KOPT-K1 (cell line): Measurements from ENCODE around the gene ZNF254.
"Not testable (repeated sequence)": the region's sequence is repeated elsewhere in the genome, so short reads cannot be mapped to it uniquely, and the experiment has no call there.

ENCODE experiments used
- H3K27ac ChIP-seq: fragments of 200-600 bp; sonication (generic); 2 replicates; pipeline ENCODE4 v1.5.1; 2016; ENCODE audit warnings: antibody characterized with exemption, mild to moderate bottlenecking, low read depth, low read length; ENCODE audit not compliant: poor library complexity, severe bottlenecking
- H3K36me3 ChIP-seq: fragments of 200-600 bp; sonication (generic); 2 replicates; pipeline ENCODE4 v1.5.1; 2017; ENCODE audit warnings: antibody characterized with exemption, mild to moderate bottlenecking, low read length, moderate library complexity; ENCODE audit not compliant: insufficient read depth
- H3K9me3 ChIP-seq: fragments of 200-600 bp; sonication (generic); 2 replicates; pipeline ENCODE4 v1.5.1; 2017; ENCODE audit warnings: antibody characterized with exemption, low read length, mild to moderate bottlenecking; ENCODE audit not compliant: insufficient read depth, poor library complexity, severe bottlenecking

ZNF254 gene

DNA sequence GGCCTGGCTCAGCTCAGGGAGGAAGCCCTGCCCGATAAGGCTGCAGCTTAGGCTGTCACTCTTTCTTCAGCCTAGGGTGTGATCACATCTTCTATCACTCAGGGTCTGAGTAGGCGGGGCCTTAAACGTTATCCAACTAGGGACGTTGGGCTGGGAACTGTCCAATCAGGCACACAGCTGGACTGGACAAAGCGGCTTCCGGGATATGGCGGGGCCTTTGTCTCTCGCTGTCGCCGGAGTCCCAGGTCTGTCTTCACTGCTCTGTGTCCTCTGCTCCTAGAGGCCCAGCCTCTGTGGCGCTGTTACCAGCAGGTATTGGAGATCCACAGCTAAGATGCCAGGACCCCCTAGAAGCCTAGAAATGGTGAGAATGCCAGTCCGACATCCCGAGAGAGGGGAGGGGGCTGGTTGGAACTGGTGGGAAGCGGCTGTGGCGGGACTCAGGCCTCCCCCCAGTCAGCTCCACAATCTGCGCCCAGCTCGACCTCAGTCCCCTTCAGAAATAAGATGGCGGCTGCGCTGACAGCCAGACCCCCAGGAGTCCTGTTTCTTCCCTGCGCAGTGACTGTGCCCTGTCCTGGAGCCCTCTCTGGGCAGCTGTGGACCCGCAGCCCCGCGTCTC, at the start of gene ZNF254:
Gene ZNF254 (plus strand): TSS at position 214 of the 622 bp plus-strand sequence. CDS start 121 bp downstream, at position 335.
- peaks cover 38% of the 10 kb centered on the region for H3K9me3 ChIP-seq
- H3K36me3 ChIP-seq: peaks cover 32% of the 10 kb centered on the region
- peak within 1 kb of the TSS; percentile 93 for H3K27ac ChIP-seq

DNA sequence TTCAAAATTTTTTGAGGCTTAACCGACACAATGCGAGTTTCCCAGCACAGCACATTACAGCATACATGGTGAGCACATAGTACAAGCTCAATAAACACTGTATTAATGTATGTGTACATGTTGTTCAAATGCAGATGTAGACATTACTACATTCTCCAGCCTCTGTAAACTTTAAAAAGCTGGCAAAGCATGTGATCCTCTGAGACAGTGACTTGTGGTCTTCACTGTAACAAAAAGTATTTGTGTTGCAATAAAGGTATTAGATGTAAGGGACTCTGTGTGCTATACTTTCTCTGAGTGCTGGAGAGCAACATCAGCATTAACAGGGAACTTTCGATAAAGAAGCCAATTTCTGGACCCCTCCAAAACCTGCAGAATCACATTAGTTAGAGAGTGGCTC, 46.4 kb upstream of the ZNF254 start:
- Histone ChIP-seq H3K9me3 (peaks cover 25% of the 10 kb centered on the region), H3K36me3 (peaks cover 84% of the 10 kb centered on the region), H3K27ac (no peak overlapping the region)

DNA sequence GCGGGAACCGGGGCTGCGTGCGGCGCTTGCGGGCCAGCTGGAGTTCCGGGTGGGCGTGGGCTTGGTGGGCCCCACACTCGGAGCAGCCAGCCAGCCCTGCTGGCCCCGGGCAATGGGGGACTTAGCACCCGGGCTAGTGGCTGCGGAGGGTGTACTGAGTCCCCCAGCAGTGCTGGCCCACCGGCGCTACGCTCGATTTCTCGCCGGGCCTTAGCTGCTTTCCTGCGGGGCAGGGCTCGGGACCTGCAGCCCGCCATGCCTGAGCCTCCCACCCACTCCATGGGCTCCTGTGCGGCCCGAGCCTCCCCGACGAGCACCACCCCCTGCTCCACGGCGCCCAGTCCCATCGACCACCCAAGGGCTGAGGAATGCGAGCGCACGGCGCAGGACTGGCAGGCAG, 45.7 kb upstream of the ZNF254 start:
- Histone ChIP-seq H3K36me3 (peaks cover 78% of the 10 kb centered on the region), H3K9me3 (peaks cover 21% of the 10 kb centered on the region)
- H3K27ac ChIP-seq: not testable (repeated sequence)

DNA sequence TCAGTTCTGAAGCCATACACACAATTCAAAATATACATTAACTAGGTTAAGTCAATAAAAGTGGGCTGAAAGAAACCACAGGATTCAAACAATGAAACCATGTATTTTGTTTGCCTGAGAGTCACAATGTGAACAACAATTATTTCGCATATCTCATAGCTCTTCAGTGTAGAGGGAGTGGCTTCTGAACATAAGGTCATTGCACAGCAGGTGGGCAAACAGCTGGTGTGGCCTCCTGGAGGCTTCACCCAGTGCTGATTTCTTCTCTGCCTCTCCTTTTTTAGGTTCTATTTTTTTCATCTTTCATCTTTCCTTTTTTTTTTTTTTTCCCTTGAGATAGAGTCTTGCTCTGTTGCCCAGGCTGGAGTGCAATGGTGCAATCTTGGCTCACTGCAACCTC, 40.4 kb upstream of the ZNF254 start:
- Histone ChIP-seq H3K27ac (no peak overlapping the region), H3K9me3 (no peaks in the 10 kb centered on the region), H3K36me3 (peaks cover 83% of the 10 kb centered on the region)

DNA sequence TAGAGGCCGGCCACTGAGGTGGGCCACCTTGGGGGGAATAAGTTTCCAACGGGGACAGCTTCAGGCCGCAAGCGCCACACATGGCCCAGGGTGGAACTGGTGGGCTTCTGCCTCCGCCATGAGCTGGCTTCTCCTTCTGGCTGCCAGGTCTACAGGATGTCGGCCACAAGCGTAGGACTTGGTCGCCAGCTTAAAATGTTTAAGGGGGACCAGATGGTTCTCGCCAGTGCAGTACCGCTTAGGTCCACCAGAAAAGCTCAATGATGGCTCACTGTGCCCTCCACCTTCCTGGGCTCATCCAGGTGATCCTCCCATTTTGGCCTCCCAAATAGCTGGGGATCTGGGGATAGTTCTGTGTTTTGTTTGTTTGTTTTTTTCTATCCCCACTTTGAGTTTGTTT, 38.7 kb upstream of the ZNF254 start:
- H3K9me3 ChIP-seq: no peaks in the 10 kb centered on the region
- H3K27ac ChIP-seq: no peak overlapping the region
- peaks cover 87% of the 10 kb centered on the region for H3K36me3 ChIP-seq

DNA sequence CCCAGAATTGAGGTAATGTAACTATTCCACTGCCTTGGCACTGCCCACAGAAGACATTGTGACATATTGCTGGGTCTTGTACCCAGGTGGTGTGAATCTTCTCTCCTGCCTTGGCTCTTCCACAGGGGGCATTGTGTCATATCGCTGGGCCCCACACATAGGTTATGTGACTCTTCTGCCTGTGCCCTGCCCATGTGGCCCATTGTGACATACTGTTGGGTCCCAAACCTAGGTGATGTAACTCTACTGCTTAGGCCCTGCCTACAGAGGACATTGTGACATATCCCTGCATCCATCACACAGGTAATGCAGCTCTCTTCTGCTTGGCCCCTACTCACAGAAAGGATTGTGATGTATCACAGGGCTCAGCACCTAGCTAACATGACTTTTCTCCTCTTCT, 37.5 kb upstream of the ZNF254 start:
- H3K36me3 ChIP-seq: peaks cover 92% of the 10 kb centered on the region
- no peak overlapping the region for H3K27ac ChIP-seq
- H3K9me3 ChIP-seq: no peaks in the 10 kb centered on the region

DNA sequence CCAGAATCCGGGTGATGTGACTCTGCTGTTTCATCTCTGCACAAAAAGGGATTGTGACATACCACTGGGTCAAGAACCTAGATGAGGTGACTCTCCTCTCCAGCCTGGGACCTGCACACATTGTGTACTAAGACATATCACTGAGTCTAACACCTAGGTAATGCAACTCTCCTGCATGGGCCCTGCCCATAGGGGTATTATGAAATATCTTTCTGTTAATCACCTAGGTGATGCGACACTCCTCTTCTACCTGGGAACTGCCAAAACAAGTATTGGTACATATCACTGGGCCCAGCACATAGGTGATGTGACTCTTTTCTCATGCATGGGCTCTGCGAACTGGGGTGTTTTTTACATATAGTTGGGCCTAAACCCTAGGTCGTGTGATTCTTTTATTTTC, 35.5 kb upstream of the ZNF254 start:
- Histone ChIP-seq H3K27ac (no peak overlapping the region), H3K9me3 (no peaks in the 10 kb centered on the region), H3K36me3 (peaks cover 99% of the 10 kb centered on the region)

DNA sequence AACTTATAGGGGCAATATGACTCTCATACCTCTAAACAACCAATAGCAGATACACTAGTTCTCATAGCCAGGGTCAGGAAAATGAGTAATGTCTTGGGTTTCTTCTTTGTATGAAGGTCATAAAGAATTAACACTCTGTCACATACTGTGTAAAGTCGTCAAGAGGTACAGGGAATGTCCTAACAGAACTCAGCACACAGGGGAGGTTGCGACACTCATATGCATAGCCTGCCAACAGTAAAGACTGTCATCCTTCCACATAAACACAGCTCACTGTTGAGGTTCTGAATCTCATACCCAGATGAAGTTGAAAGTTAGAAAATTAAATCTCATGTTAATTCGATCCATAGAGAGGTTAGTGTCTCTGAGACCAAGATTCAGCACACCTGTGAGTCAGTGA, 34.2 kb upstream of the ZNF254 start:
- Histone ChIP-seq H3K27ac (no peak overlapping the region), H3K36me3 (peaks cover 99% of the 10 kb centered on the region), H3K9me3 (no peaks in the 10 kb centered on the region)

DNA sequence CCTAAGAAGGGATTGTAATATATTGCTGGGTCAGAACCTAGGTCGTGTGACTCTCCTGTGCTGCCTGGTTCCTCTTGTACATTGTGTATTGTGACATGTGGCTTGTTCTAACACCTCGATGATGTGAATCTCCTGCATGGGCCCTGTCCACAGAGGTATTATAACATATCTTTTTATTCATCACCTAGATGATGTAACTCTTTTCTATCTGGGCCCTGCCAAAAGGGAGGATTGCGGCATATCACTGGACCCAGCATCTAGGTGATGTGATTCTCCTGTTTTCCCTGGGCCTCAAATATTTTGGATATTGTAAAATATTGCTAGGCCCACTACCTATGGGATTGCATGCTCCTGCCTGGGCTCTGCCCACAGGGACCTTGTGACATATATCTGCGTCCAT, 33.4 kb upstream of the ZNF254 start:
- Histone ChIP-seq H3K9me3 (no peaks in the 10 kb centered on the region), H3K36me3 (peaks cover 99% of the 10 kb centered on the region), H3K27ac (no peak overlapping the region)

DNA sequence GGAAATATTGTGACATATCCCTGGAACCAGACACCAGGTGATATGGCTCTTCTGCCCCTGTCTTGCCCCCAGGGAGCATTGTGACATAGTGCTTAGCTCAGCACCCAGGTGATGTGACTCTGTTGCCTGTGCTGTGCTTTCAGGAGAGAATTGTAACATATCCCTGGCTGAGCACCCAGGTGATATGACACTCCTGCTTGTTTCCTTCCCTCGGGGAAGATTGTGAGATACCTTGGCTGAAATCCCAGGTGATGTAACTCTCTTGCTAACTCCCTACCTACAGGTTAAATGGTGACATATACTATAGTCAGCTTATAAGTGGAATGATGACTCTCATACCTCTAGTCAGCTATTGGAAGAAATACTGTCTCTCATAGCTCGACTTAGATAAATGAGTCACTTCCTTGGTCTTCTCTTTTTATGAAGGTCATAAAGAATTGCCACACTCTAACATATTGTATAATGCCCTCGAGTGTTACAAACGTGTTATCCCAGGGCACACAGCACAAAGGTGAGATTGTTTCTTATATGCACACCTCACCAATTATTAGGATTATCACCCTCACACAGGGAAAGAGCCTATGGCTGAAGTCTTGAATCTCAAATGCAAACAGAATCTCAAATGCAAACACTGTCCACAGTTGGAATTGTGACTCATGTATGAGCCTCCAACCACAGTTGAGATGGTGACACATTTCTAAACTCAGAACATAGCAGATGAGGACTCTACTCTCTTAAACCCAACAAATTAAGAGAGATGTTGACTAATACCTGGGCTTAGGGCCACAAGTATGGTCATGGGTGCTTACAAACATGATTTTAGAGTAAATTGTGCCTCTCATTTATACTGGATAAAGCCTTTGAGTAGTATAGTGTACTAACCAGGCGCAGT, 32.7 kb upstream of the ZNF254 start:
- Histone ChIP-seq H3K9me3 (no peaks in the 10 kb centered on the region), H3K36me3 (peaks cover 99% of the 10 kb centered on the region), H3K27ac (no peak overlapping the region)

DNA sequence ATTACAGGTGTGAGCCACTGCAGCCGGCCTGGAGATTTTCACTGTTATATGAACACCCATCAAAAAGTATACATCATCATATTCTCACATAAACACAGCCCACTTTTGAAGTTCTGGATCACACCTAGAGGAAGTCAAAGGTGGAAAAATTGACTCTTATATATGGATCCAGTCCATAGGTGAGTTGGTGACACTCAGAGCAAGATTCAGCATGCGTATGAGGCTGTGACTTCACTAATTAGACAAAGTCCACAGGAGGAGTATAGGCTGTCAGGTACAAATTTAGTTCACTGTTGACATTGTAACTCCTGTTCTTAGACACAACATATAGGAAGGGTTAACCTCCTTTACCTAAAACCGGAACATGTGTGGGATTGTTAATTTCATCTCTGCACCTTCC, 31.4 kb upstream of the ZNF254 start:
- peaks cover 99% of the 10 kb centered on the region for H3K36me3 ChIP-seq

DNA sequence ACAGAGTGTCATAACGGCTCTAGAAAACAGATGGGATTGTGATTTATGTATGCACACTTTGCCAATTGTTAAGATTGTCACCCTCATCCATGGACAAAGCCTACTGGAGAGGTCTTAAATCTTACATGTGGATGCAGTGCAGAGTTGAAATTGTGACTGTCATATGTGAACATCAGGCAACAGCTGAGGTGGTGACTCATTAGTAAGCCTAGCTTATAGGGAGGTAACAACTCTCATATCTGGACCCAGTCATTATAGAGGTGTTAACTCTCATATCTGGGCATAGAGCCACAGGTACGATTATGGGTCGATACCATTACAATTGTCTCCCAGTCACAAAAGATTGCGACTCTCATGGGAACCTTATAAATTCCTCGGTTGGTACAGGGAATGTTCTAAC, 29.8 kb upstream of the ZNF254 start:
- Histone ChIP-seq H3K36me3 (peaks cover 97% of the 10 kb centered on the region), H3K27ac (no peak overlapping the region), H3K9me3 (no peaks in the 10 kb centered on the region)

More for the DNA sequence above, 31.4 kb upstream of the ZNF254 start:
- Histone ChIP-seq H3K27ac (no peak overlapping the region), H3K9me3 (no peaks in the 10 kb centered on the region)

DNA sequence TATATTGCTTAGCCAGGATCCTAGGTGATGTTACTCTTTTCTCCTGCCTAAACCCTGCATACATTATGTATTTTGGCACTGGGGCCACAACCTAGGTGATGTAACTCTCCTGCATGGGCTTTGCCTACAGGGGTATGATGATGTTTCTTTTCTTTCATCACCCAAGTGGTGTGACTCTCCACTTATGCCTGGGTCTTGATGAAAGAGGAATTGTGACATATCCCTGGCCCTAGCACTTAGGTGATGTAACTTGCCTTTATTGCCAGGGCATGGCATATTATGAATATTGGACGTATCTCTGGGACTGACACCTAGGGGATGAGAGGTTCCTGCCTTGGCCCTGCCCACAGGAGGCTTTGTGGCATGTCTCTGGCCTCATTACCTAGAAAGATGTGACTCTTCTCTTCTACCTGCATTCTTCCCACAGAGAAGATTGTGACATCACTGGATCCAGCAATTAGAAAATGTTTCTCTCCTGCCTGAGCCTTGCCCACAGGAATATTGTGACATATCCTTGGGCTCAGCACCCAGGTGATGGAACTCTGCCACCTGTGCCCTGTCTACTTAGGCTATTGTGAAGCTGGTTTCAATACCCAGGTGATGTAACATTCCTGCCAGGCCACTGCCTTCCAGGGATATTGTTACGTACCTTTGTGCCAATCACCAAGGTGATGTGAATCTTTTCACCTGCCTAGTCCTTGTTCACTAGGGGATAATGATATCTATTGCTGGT, 27.3 kb upstream of the ZNF254 start:
- H3K9me3 ChIP-seq: no peaks in the 10 kb centered on the region
- no peak overlapping the region for H3K27ac ChIP-seq
- peaks cover 90% of the 10 kb centered on the region for H3K36me3 ChIP-seq

DNA sequence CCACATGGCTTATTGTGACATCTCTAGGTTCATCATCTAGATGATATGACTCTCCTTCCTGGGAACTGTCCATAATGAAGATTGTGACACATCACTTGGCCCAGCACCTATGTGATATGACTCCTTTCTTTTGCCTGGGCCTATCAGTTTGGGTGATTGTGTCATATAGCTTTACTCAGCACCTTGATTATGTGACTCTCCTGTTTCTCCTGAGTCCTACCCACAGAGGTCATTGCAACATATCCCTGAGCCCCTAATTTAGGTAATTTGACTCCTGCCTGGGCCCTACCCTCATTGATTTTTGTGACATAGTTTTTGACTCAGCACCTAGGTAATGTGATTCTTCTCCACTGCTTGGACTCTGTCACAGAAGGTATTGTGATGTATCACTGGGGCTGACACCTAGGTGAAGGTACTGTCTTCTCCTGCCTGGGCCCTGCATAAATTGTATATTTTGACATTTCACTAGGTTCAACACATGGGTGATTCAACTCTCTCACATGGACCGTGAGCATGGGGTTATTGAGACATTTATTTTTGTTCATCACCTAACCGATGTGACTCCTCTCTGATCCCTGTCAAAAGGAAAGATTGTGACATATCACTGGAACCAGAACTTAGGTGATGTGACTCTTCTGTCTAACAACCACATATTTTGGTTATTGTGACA, 26.2 kb upstream of the ZNF254 start:
- Histone ChIP-seq H3K36me3 (peaks cover 91% of the 10 kb centered on the region), H3K27ac (no peak overlapping the region), H3K9me3 (no peaks in the 10 kb centered on the region)

DNA sequence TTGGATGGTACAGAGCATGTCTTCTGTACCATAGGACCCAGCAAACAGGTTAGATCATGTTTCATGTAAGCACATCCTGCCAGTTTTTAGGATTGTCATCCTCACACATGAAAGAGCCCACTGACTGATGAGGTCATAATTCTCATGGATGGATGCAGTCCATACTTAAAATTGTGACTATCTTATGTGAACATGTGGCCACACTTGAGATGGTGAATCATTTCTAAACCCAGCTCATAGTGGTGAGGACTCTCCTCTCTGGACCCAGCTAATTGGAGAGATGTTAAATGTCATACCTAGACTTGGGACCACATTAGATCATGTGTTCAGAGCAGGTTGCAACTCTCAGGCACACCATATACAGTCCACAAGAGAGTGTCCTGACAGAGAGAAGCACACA, 24.8 kb upstream of the ZNF254 start:
- Histone ChIP-seq H3K27ac (no peak overlapping the region), H3K36me3 (peaks cover 89% of the 10 kb centered on the region), H3K9me3 (no peaks in the 10 kb centered on the region)
